Stimulated activated CD8-positive, alpha-beta memory T cell treated with anti-CD3 and anti-CD28 coated beads, Interleukin-12 subunit alpha, Interleukin-12 subunit beta, amount 100 ng/mL, for 1 hour (primary cell): Measurements from ENCODE around the gene ZNF862.
"Not testable (repeated sequence)": the region's sequence is repeated elsewhere in the genome, so short reads cannot be mapped to it uniquely, and the experiment has no call there.

Experiments used
- DNase-seq: peaks from one replicate; pipeline ENCODE4 v3.0.0-alpha.2; 2020; ENCODE audit warnings: low read depth

ZNF862 gene

GRCh38 chr7:149880638-149881311 lies 42.6 kb downstream of the ZNF862 start:
- no peak for DNase-seq

- no peak for DNase-seq
Observed at GRCh38 chr7:149881328-149882247, 43.4 kb downstream of the ZNF862 start.

GRCh38 chr7:149882248-149883047 lies 44.3 kb downstream of the ZNF862 start:
- DNase-seq = no peak

GRCh38 chr7:149883048-149883438 lies 44.9 kb downstream of the ZNF862 start:
- DNase-seq = no peak

DNA sequence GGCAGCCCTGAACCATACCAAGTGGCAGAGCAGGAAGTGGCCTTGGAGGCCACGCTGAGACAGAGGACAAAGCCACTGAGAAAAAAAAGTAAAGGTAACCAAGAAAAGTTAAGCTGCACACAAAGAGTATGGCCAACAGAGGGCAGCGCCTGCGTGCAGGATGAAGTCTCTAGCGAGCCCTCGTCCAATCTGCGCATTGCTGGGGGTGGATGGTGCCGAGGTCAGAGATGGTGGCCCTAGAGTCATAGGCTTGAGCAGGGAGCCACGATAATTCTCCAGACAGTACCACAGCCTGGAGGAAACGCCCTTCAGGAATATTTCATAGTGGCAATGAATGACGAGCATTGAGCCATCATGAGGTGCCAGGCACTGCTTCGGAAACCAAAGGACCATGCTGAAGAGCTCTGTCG lies 45.3 kb downstream of the ZNF862 start:
- DNase-seq = no peak

- no peak for DNase-seq
Observed at GRCh38 chr7:149884016-149884415, 45.8 kb downstream of the ZNF862 start.

GRCh38 chr7:149884541-149884940 lies 46.4 kb downstream of the ZNF862 start:
- DNase-seq = no peak

GRCh38 chr7:149885191-149886017 lies 47.2 kb downstream of the ZNF862 start:
- no peak for DNase-seq

DNA sequence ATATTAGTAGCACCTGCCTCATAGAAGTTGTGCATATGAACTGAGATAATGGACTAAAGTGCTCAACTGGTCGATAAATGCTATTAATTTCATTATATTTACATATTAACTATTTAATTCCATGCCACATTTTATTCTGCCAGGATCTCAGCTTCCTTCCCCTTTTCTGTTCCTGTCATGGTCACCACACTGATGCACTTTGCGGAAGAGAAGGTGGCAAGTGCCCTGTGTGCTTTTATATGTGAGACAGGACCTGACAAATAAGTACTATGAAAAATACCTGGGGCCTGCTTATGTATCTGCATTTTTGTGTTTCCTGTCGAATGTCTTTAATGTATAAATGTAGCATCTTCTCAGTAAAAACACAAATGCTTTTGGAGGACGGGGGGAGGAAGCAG lies 47.8 kb downstream of the ZNF862 start:
- no peak for DNase-seq

DNA sequence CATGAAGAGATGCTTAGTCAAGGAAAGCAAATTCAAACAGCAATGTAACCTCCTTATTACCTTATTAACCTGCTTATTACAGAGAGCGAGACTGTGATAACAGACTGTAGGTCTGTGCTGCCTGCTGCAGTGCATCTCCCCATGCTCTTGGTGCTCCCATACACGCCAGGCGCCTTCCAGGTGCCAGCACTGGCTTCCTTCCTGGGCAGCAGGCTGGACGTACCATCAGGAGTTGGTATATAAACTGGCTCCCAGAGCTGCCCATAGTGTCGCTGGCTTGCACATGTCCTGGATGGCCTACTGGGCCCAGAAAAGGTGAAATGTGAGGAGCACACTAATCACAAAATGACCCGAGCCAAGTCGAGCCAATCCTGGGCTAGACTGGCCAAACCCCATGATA lies 49.1 kb downstream of the ZNF862 start:
- no peak for DNase-seq

DNA sequence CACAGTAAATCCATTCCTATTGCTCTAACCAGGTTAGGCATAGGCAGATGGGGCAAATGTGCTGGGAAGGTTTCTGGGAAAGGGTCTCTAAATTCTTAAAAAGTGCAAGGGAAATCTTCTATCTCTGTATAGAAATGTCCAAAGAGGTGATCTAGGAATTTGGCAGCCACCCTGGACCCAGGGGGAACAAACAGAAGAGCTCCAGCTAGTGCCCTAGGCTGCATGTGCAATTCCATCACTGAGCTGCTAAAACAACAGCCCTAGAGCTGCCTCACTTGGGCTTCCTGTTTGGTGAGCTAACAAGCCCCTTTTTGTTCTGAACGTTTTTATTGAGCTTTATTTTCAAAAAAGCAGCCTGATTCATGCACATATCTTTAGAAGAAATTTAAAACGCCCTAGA lies 52.5 kb downstream of the ZNF862 start:
- DNase-seq = not testable (repeated sequence)

- DNase-seq = not testable (repeated sequence)
Observed at GRCh38 chr7:149894957-149895356, 56.8 kb downstream of the ZNF862 start.

DNA sequence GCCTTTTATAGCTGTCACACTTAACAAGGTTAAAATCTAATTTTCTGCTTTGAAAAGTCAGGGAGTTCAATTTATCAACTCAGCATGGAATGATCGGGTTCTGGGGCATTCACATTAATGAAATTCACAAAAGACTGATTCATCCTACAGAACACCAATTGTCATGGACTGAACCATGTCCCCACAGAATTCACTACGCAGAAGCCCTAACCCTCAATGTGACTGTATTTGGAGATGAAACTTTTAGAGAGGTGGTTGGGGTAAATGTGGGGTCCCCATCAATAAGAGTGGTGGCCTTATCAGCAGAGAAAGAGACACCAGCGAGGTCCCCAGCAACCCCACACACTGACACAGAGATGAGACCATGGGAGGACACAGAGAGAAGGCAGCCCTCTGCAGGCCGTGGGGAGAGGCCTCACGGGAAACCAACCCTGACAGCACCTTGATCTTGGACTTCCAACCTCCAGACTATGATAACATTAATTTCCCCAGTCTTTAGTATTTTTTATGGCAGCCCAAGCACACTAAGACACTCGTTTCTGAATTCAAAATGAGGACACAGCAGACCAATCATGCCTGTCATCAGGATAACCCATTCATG lies 69.7 kb downstream of the ZNF862 start:
- DNase-seq = not testable (repeated sequence)

- DNase-seq = not testable (repeated sequence)
Observed at GRCh38 chr7:149910219-149910618, 72.0 kb downstream of the ZNF862 start.

GRCh38 chr7:149912126-149912525 lies 74.0 kb downstream of the ZNF862 start:
- not testable (repeated sequence) for DNase-seq
